NB4 (cell line): ENCODE data around the gene MAN2B1.

Experiments
- POLR2A ChIP-seq: IDR thresholded peaks from 2 replicates; pipeline ENCODE4 v1.6.1; 2011; ENCODE audit warnings: mild to moderate bottlenecking; ENCODE audit not compliant: insufficient read length; ENCODE audit errors: extremely low read depth
- TF ChIP-seq, protein P1 (sequence below): IDR thresholded peaks from one replicate; pipeline ENCODE4 v1.5.1; 2012; ENCODE audit warnings: low read depth, low read length

DNA sequence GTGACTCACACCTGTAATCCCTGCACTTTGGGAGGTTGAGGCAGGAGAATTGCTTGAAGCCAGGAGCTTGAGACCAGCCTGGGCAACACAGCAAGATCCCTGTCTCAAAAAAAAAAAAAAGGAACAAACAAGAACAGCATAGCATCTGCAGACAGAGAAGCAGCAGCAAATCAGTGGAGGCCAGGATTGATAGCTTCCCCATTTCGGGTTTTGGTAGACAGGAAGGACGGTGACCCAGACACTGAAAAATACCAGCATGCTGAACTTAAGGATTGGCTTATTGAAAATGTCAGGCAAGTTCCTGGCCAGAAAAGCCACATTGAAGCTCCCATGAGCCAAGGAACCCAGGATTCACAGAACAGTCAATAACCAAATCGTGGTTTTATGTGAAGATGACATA is 58.9 kb downstream of the MAN2B1 start:
- TF ChIP-seq, protein P1, sequence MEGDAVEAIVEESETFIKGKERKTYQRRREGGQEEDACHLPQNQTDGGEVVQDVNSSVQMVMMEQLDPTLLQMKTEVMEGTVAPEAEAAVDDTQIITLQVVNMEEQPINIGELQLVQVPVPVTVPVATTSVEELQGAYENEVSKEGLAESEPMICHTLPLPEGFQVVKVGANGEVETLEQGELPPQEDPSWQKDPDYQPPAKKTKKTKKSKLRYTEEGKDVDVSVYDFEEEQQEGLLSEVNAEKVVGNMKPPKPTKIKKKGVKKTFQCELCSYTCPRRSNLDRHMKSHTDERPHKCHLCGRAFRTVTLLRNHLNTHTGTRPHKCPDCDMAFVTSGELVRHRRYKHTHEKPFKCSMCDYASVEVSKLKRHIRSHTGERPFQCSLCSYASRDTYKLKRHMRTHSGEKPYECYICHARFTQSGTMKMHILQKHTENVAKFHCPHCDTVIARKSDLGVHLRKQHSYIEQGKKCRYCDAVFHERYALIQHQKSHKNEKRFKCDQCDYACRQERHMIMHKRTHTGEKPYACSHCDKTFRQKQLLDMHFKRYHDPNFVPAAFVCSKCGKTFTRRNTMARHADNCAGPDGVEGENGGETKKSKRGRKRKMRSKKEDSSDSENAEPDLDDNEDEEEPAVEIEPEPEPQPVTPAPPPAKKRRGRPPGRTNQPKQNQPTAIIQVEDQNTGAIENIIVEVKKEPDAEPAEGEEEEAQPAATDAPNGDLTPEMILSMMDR, result no peak
- no peak for TF ChIP-seq POLR2A
